GM21786 (cell line): ENCODE results near the gene PNPLA5.
"Not testable (repeated sequence)": the region's sequence is repeated elsewhere in the genome, so short reads cannot be mapped to it uniquely, and the experiment has no call there.

Experiments
- ATAC-seq: cut with Tn5 transposase; IDR thresholded peaks from one replicate; pipeline ENCODE4 v1.9.1; 2021; ENCODE audit not compliant: unreplicated experiment

The PNPLA5 gene

DNA sequence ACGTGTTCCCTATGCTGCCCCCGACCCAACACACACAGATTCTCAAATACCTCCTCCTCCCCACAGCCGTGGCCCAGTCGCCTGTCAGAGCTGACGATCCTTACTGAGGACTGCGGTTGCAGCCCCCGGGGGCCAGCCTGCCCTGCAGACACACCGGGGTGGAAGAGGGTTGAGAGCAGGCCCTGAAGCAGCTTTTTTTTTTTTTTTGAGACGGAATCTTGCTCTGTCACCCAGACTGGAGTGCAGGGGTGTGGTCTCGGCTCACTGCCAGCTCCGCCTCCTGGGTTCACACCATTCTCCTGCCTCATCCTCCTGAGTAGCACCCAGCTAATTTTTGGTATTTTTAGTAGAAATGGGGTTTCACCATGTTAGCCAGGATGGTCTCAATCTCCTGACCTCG, 11.2 kb upstream of the PNPLA5 start:
- ATAC-seq: not testable (repeated sequence)

DNA sequence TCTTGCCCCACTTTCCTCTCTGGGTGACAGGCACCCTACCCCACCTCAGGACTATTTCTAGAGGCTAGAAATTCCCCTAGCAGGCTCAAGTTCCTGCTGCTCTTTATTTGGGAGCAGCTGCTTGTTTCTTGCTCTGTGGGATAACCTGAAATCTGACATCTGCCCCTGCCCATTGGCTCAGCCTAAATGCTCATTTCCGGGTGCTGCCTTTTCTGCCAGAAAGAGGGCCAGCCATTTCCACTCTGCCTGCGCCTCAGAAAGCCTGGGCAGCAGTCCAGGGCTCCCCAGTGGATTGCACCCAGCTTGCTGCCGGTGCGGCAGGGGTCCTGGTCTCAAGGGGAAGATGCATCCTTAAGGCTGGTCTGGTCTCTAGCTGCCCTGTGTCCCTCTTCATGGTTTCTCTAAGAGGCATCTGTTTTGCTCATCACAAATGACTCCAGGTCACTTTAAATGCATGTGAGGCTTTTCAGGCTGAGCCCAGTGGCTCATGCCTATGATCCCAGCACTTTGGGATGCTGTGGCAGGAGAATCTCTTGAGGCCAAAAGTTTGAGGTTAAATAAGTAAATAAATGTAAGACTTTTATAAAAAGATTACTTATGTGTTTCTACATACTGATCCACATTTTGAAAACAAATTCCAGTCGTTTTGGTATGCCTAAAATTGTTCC, 10.3 kb upstream of the PNPLA5 start:
- no peak for ATAC-seq

DNA sequence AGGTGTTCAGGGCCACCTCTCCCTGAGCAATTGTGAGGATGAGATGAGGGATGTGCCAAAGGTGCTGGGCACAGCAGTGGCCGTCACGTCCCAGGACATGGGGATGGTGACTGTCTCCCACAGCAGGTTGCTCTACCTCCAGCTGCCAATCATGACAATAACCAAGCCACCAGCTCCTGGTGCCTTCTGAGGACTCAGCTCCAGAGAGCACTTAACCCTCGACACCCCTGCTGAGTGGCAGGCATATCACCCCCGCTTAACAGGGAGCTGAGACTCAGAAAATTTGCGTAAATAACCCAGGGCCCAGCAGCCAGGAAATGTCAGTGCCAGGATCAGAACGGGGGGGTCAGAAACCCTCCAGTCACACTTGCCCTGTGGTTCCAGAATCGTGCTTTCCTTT, 8.4 kb upstream of the PNPLA5 start:
- ATAC-seq: no peak

DNA sequence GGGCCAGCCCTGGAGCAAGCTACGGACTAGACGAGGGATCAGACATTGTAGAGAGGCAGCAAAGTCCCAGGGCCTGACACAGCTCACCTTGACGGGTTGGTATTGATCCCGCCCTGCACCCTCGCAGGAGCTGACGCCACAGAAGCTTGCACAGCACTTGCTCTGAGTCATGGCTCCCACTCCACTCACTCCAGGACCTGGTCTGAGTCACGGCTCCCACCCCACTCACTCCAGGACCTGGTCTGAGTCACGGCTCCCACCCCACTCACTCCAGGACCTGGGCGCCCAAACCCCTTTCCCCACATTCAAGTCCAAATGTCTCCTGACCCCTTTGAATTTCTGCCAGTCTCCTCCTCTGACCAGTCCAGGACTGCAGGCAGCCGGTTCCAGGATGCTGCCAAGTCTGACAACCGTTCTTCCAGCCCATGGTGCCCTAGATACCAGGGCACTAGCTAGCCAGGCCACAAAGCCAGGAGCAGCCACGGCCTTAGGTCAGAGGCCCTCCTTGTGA, 6.0 kb upstream of the PNPLA5 start:
- no peak for ATAC-seq

DNA sequence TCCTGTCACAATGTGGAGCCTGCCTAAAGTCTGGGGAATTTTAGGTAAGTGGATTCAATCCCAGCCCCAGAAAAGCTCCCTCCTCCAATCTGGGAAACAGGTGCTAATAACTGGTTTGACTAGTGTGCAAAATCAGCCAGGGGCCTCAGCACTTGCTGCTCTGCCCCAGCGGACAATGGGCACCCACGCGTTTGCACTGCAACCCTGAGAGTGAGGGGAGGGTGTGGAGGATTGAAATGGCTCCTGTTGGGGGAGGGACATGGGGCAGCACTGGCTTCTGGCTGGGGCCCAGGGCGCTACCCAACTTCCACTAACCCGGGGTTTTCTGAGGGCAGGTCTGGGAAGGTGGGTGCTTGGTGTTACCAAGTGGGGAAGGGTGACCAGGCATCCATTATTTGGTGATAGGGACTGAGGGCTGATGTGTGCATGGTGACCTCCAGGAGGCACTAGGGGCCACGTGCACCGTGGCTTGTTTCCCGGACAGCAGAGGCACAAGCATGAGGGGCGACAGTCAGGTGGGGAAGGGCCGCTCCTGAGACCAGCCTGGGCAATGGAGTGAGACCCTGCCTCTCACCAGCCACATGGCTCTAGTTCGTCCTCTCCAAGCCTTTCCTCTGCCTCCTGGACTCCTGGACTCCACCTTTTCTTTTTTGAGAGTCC, 4.3 kb upstream of the PNPLA5 start:
- ATAC-seq: no peak

DNA sequence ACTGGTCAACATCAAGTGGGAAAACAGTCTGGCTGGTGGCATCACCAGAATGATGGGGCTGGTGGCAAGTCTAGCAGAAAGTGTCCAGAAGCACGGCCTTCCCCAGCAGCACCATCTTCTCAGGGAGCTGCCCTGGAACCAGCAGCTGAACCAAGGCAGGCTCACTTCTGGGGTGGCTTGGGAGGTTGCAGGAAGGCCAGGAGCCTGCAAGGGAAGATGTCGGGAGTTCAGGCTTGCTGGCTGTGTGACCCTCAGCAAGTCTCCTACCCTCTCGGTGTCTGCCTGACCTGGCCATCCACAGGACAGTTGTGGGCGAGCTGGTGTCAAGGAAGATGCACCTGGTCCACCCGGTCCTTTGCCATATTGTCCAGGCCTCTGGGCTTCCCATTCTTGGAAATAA, 2.3 kb upstream of the PNPLA5 start:
- ATAC-seq: no peak

DNA sequence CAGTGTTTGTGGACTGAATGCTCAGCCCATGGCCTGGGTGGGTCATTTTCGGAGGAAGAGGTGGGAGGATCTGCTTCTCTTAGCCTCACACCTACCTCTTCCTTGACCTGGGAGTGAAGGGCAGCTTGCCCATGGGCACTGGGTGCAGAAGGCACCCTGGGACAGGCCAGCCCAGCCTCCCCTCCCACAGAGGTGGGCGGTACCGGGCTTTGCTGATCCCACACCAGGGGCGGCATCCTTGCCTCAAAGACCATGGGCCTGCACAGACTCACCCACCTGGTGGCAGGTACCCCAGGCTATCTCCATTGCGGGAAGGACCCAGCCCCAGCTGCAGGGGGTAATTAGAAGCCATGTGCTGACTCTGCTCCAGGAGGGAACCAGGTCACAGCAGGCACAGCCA, 1.5 kb upstream of the PNPLA5 start:
- no peak for ATAC-seq

DNA sequence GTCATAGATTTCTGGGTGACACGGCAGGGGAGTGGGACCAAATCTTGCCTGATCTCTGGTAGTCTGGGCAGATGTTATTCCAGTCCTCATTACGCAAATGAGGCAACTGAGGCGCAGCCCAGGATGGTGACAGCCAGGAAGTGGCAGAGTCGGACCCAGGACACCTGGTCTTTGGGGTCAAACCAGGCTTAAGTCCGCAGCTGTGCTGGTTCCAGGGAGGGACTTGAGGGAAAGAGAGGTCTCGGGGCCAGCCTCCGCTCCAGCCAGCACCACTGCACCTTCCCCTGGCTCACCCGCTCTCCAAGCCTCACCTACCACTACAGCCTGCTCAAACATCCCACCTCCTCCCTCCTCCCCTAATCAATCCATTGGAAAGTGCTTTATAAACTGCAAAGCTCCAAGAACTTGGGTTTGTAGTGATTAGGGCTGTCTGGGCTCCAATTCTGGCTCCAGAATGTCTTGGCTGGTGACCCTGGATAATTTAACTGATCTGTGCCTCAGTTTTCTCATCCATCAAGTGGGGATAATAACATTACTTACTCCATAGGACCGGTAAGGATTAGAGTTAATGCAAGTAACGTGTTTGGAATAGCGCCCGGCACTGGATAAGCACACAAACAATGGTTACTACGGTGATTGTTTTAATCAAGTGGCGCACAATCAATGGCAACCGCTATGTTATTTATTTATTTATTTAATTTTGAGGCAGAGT, 526 bp upstream of the PNPLA5 start:
- ATAC-seq: no peak

DNA sequence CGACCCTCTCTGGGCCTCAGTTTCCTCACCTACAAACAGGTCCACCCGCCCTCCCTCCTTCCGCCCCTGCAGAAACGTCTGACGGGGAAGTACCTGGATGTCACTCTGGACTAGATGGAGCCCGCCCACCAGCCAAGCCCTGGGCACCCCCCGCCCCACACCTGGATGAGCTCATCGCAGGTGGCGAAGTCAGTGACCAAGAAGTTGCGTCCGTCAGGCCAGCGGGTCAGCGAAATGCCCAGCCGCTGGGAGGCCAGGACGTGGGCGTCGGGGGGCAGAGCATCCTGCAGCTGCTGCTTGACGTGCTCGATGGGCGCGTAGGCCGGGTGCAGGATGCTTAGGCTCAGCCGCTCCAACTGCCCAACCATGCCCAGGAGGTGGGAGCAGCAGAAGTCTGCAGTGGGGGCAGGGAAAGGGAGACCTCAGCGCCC, 897 bp downstream of the PNPLA5 start:
- no peak for ATAC-seq

DNA sequence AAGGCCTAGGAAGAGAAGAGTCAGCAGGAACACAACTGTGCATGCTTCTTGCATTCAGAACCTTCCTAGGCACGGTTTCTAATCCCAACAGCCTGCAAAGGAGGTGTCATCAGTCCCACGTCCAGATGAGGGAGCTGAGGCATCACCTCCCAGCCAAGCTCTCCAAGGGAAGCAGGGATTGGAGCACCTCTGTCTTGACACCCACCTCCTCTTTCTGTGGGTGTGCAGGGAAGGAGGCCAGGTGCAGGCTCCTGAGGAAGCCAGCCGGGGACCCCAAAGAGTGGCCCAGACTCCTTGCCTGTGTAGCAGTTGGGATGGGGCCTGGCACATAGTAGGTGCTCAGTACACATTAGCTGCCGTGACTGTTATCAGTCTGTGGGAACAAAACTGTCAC, 2.0 kb downstream of the PNPLA5 start:
- no peak for ATAC-seq

DNA sequence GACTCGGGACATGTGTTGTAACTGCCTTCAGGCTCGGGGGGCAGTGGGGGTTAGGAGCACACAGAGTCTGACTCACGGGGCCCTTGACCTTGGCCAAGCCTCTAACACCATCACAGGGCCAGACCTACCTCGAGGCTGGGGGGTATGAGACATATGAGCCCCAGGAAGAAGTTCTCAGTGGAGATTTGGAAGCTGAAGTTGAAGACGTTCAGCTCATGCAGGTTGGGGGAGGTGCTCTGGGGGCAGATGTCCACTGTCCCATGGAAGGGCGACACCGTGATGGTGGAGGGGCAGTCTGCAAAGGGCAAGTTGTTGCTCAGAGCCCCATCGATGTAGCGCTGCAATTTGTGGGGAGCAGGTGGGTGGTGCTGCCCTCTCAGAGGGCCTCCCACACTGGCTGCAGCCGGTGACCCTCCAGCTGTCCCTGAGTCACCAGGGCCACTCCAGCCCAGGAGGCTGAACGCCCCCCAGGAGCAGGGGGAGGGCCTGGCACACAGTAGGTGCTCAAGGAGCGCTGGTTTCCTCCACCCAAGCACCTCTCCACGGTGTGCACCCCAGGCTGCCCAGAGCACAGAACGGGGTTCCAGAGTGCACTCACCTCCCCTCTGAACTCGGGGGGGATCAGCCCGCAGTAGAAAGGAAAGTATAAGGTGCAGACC, 2.5 kb downstream of the PNPLA5 start:
- ATAC-seq: no peak

DNA sequence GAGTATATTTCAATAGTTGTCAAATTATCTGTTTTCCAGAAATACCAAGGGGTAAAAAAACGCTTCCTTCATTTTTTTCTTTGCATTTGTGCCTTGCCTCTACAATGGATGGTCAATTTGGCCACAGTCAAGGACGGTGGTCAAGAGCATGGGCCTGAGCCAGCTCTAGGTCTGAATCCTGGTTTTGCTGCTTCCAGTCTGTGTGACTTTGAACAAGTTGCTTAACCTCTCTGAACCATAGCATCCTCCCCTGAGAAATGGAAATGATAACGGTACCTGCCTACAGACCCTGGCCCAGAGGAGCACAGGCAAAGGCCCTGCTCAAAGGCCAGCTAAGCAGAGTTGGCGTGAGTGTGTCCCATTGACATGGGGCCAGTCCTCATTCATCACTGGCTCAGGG, 3.1 kb downstream of the PNPLA5 start:
- ATAC-seq: no peak

DNA sequence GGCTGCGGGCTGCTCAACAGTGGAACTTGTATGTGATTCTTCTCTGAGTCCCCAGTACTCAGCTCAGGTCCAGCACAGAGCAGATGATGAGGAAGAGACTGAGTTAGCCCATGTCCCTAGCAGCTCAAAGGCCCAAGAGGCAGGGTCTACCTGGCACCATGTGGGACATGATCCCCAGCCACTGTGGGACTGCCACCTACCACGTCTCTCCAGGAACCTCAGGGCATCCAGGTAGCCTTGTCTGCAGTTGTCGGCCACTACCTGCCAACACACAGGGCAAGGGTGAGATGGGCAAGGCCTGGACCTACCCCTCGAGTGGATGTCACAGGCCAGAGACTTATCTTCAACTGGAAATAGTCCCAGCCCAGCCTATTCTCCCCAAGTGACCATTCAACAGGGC, 4.4 kb downstream of the PNPLA5 start:
- no peak for ATAC-seq

DNA sequence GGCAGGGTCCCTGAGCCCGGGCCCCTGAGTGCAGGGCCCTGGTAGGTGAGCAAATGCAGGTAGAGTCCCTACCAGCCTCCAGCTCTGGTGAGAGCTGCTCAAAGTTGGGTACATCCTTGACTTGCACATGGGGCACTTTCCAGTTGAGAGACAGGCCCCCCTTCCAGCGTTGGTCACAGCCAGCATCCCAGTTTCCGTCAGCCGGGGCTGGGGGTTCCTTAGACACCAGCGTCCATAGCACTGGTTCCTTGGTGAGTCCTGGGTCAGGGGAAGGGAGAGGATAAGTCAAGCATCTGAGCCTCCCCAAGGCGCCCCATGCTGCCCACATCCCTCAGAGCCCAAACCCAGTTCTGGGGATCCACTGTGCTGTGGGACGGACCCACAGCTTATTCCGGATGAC, 5.6 kb downstream of the PNPLA5 start:
- no peak for ATAC-seq

DNA sequence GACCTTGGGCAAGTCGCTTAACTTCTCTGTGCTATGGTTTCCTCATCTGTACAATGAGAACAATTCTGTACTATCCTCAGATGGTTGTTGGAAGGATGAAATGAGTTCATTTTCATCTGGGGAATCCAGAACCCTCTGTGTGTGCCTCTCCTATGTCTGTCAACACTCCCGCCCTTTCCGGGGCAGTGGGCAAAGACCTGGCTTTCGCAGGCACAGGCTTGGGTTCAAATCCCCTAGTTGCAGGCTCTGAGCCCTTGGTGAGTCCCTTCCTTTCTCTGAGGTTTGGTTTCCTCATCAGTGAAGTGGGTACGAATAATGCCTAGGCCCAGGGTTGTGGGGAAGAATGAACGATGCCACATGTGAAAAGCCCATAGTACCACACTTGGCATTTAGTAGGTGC, 6.0 kb downstream of the PNPLA5 start:
- no peak for ATAC-seq

DNA sequence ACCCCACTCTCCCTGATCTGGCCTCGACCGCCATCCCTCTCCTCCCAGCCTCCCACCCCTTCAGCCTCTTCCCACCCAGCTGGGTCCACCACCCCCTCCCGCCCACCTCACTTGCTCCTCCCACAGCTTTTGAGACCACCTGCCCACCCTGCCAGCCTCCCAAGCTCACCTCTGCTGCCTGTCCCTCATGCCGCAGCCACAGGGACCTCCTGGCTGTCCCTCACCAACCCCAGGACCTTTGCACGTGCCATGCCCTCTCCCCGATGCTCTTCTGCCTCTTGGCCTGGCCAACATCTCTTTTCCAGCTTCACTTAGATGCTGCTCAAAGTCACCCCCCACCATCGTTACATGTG, 6.5 kb downstream of the PNPLA5 start:
- ATAC-seq: no peak

DNA sequence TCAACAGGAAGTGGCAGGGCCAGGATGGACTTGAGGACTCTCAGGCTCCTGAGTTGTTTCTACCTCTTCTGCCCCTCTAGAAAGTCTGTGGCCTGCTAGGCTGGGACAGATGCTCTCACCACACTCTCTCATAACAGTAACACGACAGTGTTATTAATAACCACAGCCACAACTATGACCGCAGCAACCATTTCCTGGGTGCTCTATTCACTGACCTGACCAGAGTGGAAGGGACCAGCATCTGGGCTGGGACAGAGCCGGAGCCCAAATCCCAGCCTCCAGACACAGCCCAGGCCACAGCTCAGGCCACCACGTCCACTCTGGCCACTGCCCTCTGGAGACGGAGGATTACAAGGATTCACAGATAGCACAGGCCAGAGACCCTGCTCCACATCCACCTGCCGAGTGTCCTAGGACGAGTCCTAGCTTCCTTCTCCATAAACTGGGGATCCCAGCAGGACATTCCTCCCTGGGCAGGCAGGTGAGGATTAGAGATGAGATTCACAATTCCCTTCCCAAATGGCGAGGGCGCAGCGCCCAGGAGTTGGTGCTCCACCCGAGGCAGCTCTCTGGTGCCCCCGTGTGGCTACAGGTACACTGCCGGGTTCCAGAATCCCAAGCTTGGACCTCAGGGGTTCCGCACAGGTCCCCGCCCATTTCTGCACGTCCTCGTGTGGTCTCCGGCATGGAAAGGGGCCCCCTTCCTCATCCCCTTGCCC, 7.1 kb downstream of the PNPLA5 start:
- ATAC-seq: peak; percentile 74

DNA sequence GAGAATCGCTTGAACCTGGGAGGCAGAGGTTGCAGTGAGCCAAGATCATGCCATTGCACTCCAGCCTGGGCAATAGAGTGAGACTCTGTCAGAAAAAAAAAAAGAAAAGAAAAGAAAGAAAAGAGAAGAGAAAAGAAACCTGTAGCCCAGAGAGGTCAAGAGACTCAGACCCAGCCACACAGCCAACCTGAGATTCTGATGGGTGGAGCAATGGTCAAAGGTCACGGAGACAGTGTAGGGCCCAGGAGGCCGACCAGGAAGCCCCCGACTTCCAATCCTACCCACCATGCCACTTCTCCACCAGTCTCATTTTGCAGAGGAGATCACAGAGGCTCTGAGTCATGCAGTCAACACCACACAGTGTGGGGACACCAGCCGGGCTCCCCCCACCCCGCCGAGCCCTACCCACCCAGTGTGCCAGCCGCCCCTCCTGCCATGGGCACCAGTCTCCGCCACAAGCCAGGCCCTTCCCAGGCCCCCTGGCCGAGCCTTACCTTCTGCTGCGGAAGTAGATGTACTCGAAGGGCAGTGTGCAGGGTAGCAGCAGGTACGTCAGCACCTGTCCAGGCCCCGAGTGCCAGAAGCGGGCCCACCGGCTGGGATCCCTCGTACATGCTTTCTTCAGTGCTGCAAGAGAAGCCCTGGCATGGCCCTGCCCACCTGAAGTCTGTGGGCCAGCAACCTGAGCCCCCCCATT, 7.9 kb downstream of the PNPLA5 start:
- ATAC-seq: no peak

DNA sequence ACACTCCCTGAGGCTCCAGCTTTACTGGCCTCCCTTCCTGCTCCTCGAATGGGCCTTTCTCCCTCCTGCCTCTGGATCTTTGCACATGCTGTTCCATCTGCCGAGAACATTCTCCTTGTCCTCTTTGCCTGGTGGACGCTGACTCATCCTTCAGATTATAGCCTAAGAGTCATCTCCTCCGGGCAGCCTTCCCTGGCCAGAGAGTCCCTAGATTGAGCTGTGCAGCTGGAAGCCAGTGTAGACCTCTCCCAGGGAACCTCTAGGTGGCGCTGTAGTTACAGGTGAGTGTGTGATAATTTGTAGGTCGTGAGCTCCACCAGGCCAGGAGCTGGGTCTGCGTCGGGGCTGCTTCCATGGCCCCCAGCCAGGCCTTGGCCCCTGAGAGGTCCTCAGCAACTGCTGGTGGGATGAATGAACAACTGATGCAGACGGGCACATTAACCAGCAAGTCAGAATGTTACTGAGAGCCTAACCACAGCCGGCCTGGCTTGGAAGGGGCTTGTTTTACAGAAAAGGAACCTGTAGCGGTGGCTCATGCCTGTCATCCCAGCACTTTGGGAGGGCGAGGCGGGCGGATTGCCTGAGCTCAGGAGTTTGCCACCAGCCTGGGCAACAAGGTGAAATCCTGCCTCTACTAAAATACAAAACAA, 8.7 kb downstream of the PNPLA5 start:
- no peak for ATAC-seq
